ENCODE measurements around the gene OR4D9.
"Not testable (repeated sequence)": the region's sequence is repeated elsewhere in the genome, so short reads cannot be mapped to it uniquely, and the experiment has no call there.

DNA sequence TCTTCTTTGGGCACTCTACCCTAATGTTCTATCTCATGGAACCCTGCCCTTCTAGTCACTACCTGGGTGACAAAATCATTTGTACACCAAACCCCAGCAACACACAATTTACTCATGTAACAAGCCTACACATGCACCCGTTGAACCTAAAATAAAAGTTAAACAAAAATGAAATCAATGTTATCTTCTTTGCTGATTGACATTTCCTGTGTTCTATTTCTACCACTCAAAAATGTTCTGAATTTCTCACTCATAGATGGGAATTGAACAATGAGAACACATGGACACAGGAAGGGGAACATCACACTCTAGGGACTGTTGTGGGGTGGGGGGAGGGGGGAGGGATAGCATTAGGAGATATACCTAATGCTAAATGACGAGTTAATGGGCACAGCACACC is 8.8 kb downstream of the OR4D9 start:
- not testable (repeated sequence) for TF ChIP-seq POLR2AphosphoS5, POLR2A, EP300 (IDR thresholded peaks at IDR 0.05)
- TF ChIP-seq, protein P1, sequence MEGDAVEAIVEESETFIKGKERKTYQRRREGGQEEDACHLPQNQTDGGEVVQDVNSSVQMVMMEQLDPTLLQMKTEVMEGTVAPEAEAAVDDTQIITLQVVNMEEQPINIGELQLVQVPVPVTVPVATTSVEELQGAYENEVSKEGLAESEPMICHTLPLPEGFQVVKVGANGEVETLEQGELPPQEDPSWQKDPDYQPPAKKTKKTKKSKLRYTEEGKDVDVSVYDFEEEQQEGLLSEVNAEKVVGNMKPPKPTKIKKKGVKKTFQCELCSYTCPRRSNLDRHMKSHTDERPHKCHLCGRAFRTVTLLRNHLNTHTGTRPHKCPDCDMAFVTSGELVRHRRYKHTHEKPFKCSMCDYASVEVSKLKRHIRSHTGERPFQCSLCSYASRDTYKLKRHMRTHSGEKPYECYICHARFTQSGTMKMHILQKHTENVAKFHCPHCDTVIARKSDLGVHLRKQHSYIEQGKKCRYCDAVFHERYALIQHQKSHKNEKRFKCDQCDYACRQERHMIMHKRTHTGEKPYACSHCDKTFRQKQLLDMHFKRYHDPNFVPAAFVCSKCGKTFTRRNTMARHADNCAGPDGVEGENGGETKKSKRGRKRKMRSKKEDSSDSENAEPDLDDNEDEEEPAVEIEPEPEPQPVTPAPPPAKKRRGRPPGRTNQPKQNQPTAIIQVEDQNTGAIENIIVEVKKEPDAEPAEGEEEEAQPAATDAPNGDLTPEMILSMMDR (IDR thresholded peaks at IDR 0.05): not testable (repeated sequence)
